T-helper 1 cell treated with Interleukin-12 subunit alpha and Interleukin-12 subunit beta and Interleukin-4 antibody, amounts not matched to agents 30 μg/mL and 1 μg/mL, for 36 hours (primary cell): ENCODE results near the gene KRTAP27-1.

Experiments used
- H3K27ac Mint-ChIP-seq: one replicate; pipeline ENCODE4 v1.8.0; 2021; ENCODE audit warnings: mild to moderate bottlenecking, mixed read lengths
- H3K27me3 Mint-ChIP-seq: one replicate; pipeline ENCODE4 v1.8.0; 2021; ENCODE audit warnings: low read depth, mixed read lengths
- H3K36me3 Mint-ChIP-seq: one replicate; pipeline ENCODE4 v1.8.0; 2021; ENCODE audit warnings: low read depth, mixed read lengths
- H3K4me1 Mint-ChIP-seq: one replicate; pipeline ENCODE4 v1.8.0; 2021; ENCODE audit warnings: low read depth, mixed read lengths
- H3K4me3 Mint-ChIP-seq: one replicate; pipeline ENCODE4 v1.8.0; 2021; ENCODE audit warnings: mild to moderate bottlenecking, moderate library complexity, mixed read lengths
- H3K9me3 Mint-ChIP-seq: one replicate; pipeline ENCODE4 v1.8.0; 2021; ENCODE audit warnings: mixed read lengths

KRTAP27-1 gene

GRCh38 chr21:30332681-30333080 lies 4.8 kb downstream of the KRTAP27-1 start:
- H3K4me3 Mint-ChIP-seq = no peak overlapping the region
- no peak overlapping the region for H3K27ac Mint-ChIP-seq
- no peaks in the 10 kb centered on the region for H3K9me3 Mint-ChIP-seq
- H3K27me3 Mint-ChIP-seq = no peaks in the 10 kb centered on the region
- no peaks in the 10 kb centered on the region for H3K4me1 Mint-ChIP-seq
- no peaks in the 10 kb centered on the region for H3K36me3 Mint-ChIP-seq

GRCh38 chr21:30329203-30329875 lies 8.2 kb downstream of the KRTAP27-1 start:
- H3K36me3 Mint-ChIP-seq = no peaks in the 10 kb centered on the region
- no peaks in the 10 kb centered on the region for H3K27me3 Mint-ChIP-seq
- no peaks in the 10 kb centered on the region for H3K9me3 Mint-ChIP-seq
- H3K4me3 Mint-ChIP-seq = no peak overlapping the region
- no peaks in the 10 kb centered on the region for H3K4me1 Mint-ChIP-seq
- no peak overlapping the region for H3K27ac Mint-ChIP-seq

GRCh38 chr21:30326390-30326789 lies 11.1 kb downstream of the KRTAP27-1 start:
- Mint-ChIP-seq H3K27me3 (no peaks in the 10 kb centered on the region), H3K36me3 (no peaks in the 10 kb centered on the region), H3K4me1 (no peaks in the 10 kb centered on the region), H3K27ac (no peak overlapping the region), H3K9me3 (no peaks in the 10 kb centered on the region), H3K4me3 (no peak overlapping the region)

GRCh38 chr21:30320215-30320614 lies 17.3 kb downstream of the KRTAP27-1 start, which contains the start of gene KRTAP26-1:
Gene KRTAP26-1, minus strand, starts transcription at chr21:30320315. Its CDS starts 280 bp downstream, at chr21:30320035.
- Mint-ChIP-seq H3K27ac (no peak within 1 kb of the TSS), H3K4me3 (no peak within 1 kb of the TSS), H3K9me3 (no peaks in the 10 kb centered on the region), H3K36me3 (no peaks in the 10 kb centered on the region), H3K4me1 (no peaks in the 10 kb centered on the region), H3K27me3 (no peaks in the 10 kb centered on the region)

- H3K36me3 Mint-ChIP-seq = no peaks in the 10 kb centered on the region
- H3K4me3 Mint-ChIP-seq = no peak overlapping the region
- H3K4me1 Mint-ChIP-seq = no peaks in the 10 kb centered on the region
- no peaks in the 10 kb centered on the region for H3K9me3 Mint-ChIP-seq
- no peaks in the 10 kb centered on the region for H3K27me3 Mint-ChIP-seq
- no peak overlapping the region for H3K27ac Mint-ChIP-seq
Observed at GRCh38 chr21:30315701-30316100, 21.8 kb downstream of the KRTAP27-1 start.

GRCh38 chr21:30306884-30307283 lies 30.6 kb downstream of the KRTAP27-1 start:
- Mint-ChIP-seq H3K4me1 (no peaks in the 10 kb centered on the region), H3K9me3 (no peaks in the 10 kb centered on the region), H3K27me3 (no peaks in the 10 kb centered on the region), H3K27ac (no peak overlapping the region), H3K36me3 (no peaks in the 10 kb centered on the region), H3K4me3 (no peak overlapping the region)

- Mint-ChIP-seq H3K27ac (no peak overlapping the region), H3K36me3 (no peaks in the 10 kb centered on the region), H3K27me3 (no peaks in the 10 kb centered on the region), H3K4me3 (no peak overlapping the region), H3K4me1 (no peaks in the 10 kb centered on the region), H3K9me3 (peaks cover 10% of the 10 kb centered on the region)
Observed at GRCh38 chr21:30305136-30305535, 32.4 kb downstream of the KRTAP27-1 start.

- H3K4me1 Mint-ChIP-seq = no peaks in the 10 kb centered on the region
- H3K36me3 Mint-ChIP-seq = no peaks in the 10 kb centered on the region
- no peaks in the 10 kb centered on the region for H3K27me3 Mint-ChIP-seq
- H3K4me3 Mint-ChIP-seq = no peak within 1 kb of the TSS
- H3K27ac Mint-ChIP-seq = no peak within 1 kb of the TSS
- H3K9me3 Mint-ChIP-seq = no peaks in the 10 kb centered on the region
Observed at GRCh38 chr21:30289215-30289614, 48.3 kb downstream of the KRTAP27-1 start, which contains the start of gene KRTAP25-1. Gene KRTAP25-1, minus strand, starts transcription at chr21:30289514. Its CDS starts 24 bp downstream, at chr21:30289490.
